Keratinocyte (primary cell): ENCODE results near the gene TTC39B.

Experiments used
- CTCF ChIP-seq, 3 experiments: IDR thresholded peaks in 1 of 3; conservative IDR thresholded peaks in 1 of 3; optimal IDR thresholded peaks in 1 of 3; 2 replicates in 2 of 3; 3 replicates in 1 of 3; pipeline versions ENCODE3 to v1.5.1; 2011; ENCODE audit warnings: low read length in 3 of 3, mild to moderate bottlenecking in 3 of 3, moderate library complexity in 2 of 3, control low read depth in 1 of 3, inconsistent platforms in 1 of 3; ENCODE audit not compliant: insufficient read depth in 2 of 3; ENCODE audit errors: extremely low read depth in 1 of 3
- EZH2 ChIP-seq: IDR thresholded peaks from one replicate; pipeline ENCODE4 v1.6.1; 2012; ENCODE audit warnings: inconsistent platforms, mild to moderate bottlenecking, low read length, moderate library complexity

- TF ChIP-seq CTCF (optimal IDR thresholded peaks at IDR 0.05 in 1 of 3, IDR thresholded peaks at IDR 0.05 in 1 of 3, conservative IDR thresholded peaks at IDR 0.05 in 1 of 3; ENCODE audit: extremely low read depth in 1 of 3, insufficient read depth in 2 of 3, low read length in 3 of 3) (peak in 2 of 3 experiments; percentile 1 to 4), EZH2 (no peak)
Observed at GRCh38 chr9:15306757-15307522, at the start of gene TTC39B.
